Thyroid gland (tissue), 4 donors: ENCODE results near the gene ERBB3. TPM values are rescaled to one million over a fixed set of nuclear protein-coding genes. Genes with fewer than 3 reads are reported as not detected.
A peak's percentile ranks its signal among the peaks of the same experiment; 100 is the strongest.

Experiments
- DNase-seq, 2 donors: peaks; one replicate each; pipeline ENCODE4 v3.0.0-alpha.2; 2019
- H3K27ac ChIP-seq, 3 donors: fragments of 200-600 bp; sonication (generic); 1 replicate in 2 of 3; 2 replicates in 1 of 3; pipeline ENCODE4 v1.5.1; 2016 to 2019; ENCODE audit warnings: mild to moderate bottlenecking in 1 of 3, moderate library complexity in 1 of 3
- H3K27me3 ChIP-seq: fragments of 200-600 bp; sonication (generic); one replicate; pipeline ENCODE4 v1.5.1; 2019
- H3K36me3 ChIP-seq, 2 donors: fragments of 200-600 bp; sonication (generic); one replicate each; pipeline ENCODE4 v1.5.1; 2016 to 2019
- H3K4me1 ChIP-seq, 2 donors: fragments of 200-600 bp; sonication (generic); one replicate each; pipeline ENCODE4 v1.5.1; 2017 to 2019
- H3K4me3 ChIP-seq, 3 donors: fragments of 200-600 bp; sonication (generic); replicated peaks in 1 of 3; 1 replicate in 2 of 3; 2 replicates in 1 of 3; pipeline ENCODE4 v1.5.1; 2016; ENCODE audit warnings: mild to moderate bottlenecking in 1 of 3
- H3K9me3 ChIP-seq: fragments of 200-600 bp; sonication (generic); one replicate; pipeline ENCODE4 v1.5.1; 2017
- POLR2A ChIP-seq, 2 donors: fragments of 450-650 bp; IDR thresholded peaks; one replicate each; pipeline ENCODE4 v1.6.1; 2017; ENCODE audit warnings: antibody characterized with exemption in 2 of 2, mild to moderate bottlenecking in 2 of 2, moderate library complexity in 1 of 2
- WGBS, 2 donors: methylation state at CpG; one replicate each; pipeline ENCODE4 v1.1.5; 2017; 5-methylcytosine and 5-hydroxymethylcytosine counted together
- intact Hi-C: fragments of 100-400 bp; cut with DNase I; formaldehyde crosslinking; loops from one replicate; pipeline ENCODE4 v1.15.1; 2023
- total RNA-seq, 4 donors: library from RNA; depleted of rRNA; stranded (reverse); fragments of >200 nt; gene quantifications; one replicate each; pipeline ENCODE4 v1.2.3, GENCODE V29; 2016
- TF ChIP-seq, protein P1 (sequence below), 6 experiments: fragments of 200-600 bp in 3 of 6; fragments of 450-650 bp in 3 of 6; sonication (generic) in 3 of 6; IDR thresholded peaks; one replicate each; pipeline ENCODE4 v1.5.1; 2016 to 2019; ENCODE audit warnings: antibody characterized with exemption in 6 of 6, mild to moderate bottlenecking in 2 of 6, inconsistent platforms in 1 of 6, moderate library complexity in 1 of 6

ERBB3 gene
- total RNA-seq, 4 donors from 2014 or later: 14.7 to 30.0 (median 20.4) TPM

DNA sequence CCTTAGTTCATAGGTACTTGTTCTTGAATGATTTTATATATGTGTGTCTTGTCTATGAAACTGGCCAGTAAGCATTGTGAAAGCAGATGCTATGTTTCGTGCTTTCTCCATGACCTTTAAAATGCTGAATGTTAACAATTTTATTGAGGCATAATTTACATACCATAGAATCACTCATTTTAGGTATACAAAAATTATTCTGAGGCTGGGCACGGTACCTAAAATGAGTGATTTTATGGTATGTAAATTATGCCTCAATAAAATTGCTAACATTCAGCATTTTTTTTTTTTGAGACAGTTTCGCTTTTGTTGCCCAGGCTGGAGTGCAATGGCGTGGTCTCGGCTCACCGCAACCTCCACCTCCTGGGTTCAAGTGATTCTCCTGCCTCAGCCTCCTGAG, 54.9 kb downstream of the ERBB3 start:
- intact Hi-C loops: no loop called here
- Histone ChIP-seq H3K4me3 (no peak overlapping the region), H3K27me3 (no peaks in the 10 kb centered on the region), H3K27ac (no peak overlapping the region), H3K36me3 (peaks cover 42 to 58% of the 10 kb centered on the region in 2 donors), H3K4me1 (peaks cover 0 to 6% of the 10 kb centered on the region in 2 donors), H3K9me3 (no peaks in the 10 kb centered on the region)
- no peak for DNase-seq
- no peak for TF ChIP-seq POLR2A (IDR thresholded peaks at IDR 0.05)
- 97 to 98% methylated on average over 6 of the region's 6 CpGs for WGBS, 2 donors

DNA sequence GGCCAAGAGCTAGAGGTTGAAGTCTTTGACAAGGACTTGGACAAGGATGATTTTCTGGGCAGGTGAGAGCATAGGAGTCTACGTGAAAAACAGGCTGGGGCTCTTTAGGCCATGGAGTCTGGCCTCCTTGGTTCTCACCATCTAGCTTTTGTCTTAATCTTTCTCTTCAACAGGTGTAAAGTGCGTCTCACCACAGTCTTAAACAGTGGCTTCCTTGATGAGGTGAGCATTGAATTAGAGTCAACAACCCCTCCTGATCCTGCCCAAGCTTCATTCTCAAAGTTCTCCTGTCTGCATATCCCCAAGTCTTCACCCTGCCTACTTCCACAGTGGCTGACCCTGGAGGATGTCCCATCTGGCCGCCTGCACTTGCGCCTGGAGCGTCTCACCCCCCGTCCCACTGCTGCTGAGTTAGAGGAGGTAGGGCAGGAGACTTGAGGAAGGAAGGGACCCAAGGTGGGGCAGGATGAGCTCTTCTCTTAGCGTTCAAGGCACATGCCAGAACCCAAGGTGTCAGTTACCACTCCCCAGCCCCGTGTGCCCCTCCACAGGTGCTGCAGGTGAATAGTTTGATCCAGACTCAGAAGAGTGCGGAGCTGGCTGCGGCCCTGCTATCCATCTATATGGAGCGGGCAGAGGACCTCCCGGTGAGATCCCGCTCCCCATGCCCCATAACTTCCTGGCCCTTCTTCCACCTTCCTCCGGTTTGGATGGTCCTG, 58.0 kb downstream of the ERBB3 start:
- H3K4me3 ChIP-seq: no peak overlapping the region
- H3K27ac ChIP-seq: no peak overlapping the region
- 92 to 93% methylated on average over 13 to 14 of the region's 14 CpGs for WGBS, 2 donors
- H3K27me3 ChIP-seq: no peaks in the 10 kb centered on the region
- TF ChIP-seq, protein P1, sequence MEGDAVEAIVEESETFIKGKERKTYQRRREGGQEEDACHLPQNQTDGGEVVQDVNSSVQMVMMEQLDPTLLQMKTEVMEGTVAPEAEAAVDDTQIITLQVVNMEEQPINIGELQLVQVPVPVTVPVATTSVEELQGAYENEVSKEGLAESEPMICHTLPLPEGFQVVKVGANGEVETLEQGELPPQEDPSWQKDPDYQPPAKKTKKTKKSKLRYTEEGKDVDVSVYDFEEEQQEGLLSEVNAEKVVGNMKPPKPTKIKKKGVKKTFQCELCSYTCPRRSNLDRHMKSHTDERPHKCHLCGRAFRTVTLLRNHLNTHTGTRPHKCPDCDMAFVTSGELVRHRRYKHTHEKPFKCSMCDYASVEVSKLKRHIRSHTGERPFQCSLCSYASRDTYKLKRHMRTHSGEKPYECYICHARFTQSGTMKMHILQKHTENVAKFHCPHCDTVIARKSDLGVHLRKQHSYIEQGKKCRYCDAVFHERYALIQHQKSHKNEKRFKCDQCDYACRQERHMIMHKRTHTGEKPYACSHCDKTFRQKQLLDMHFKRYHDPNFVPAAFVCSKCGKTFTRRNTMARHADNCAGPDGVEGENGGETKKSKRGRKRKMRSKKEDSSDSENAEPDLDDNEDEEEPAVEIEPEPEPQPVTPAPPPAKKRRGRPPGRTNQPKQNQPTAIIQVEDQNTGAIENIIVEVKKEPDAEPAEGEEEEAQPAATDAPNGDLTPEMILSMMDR (IDR thresholded peaks at IDR 0.05): no peak
- no peak for TF ChIP-seq POLR2A (IDR thresholded peaks at IDR 0.05)
- DNase-seq: no peak
- peaks cover 40 to 43% of the 10 kb centered on the region in 2 donors for H3K36me3 ChIP-seq
- no peaks in the 10 kb centered on the region for H3K9me3 ChIP-seq
- intact Hi-C loops: no loop called here
- H3K4me1 ChIP-seq: peaks cover 0 to 8% of the 10 kb centered on the region in 2 donors

DNA sequence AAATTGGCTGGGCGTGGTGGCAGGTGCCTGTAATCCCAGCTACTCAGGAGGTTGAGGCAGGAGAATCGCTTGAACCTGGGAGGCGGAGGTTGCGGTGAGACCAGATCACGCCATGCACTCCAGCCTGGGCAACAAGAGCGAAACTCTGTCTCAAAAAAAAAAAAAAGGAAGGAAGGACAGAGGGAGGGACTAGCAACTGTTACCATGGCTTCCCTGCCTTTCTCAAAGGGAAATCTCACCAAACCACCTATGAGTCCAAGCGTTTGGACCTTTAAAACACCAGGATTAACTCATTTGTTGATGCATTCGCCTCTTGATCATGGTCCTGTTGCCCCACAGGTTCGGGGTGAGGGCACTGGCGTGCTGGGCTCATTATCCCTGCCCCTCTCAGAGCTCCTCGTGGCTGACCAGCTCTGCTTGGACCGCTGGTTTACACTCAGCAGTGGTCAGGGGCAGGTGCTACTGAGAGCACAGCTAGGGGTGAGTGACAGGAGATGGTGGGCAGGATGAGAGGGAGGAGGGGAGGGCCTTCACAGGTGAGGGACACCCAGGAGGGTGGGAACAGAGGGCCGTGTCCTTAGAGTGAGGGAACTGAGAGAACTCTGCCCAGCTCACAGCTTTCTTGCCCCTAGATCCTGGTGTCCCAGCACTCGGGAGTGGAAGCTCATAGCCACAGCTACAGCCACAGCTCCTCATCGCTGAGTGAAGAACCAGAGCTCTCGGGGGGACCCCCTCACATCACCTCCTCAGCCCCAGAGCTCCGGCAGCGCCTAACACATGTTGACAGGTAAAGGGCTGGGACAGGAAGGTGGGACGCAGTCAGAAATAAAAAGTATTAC, 62.2 kb downstream of the ERBB3 start:
- intact Hi-C loops: no loop called here
- Histone ChIP-seq H3K27me3 (no peaks in the 10 kb centered on the region), H3K36me3 (peaks cover 36 to 53% of the 10 kb centered on the region in 2 donors), H3K4me3 (no peak overlapping the region), H3K27ac (no peak overlapping the region), H3K4me1 (peaks cover 4 to 19% of the 10 kb centered on the region in 2 donors), H3K9me3 (no peaks in the 10 kb centered on the region)
- TF ChIP-seq, protein P1 (IDR thresholded peaks at IDR 0.05): no peak
- TF ChIP-seq POLR2A (IDR thresholded peaks at IDR 0.05): no peak
- WGBS, 2 donors: 92% methylated on average over 19 of the region's 19 CpGs
- DNase-seq: no peak

DNA sequence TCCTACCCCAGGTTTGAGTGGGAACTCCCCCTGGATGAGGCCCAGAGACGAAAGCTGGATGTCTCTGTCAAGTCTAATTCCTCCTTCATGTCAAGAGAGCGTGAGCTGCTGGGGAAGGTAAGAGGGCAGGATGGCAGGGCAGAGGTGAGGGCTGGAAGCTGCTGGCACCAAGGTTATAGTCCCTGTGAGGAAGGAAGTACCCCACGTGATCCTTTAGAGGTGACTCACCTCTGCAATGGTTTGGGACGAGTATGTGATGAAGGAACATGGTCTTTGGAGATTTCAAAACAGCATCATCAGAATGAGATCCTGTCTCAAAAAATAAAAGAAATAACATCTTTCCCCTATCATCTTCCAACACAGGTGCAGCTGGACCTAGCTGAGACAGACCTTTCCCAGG, 63.3 kb downstream of the ERBB3 start:
- Histone ChIP-seq H3K27ac (peak overlapping the region; percentile 6 to 63 (median 20)), H3K36me3 (peaks cover 26 to 43% of the 10 kb centered on the region in 2 donors)
- intact Hi-C loops: no loop called here

DNA sequence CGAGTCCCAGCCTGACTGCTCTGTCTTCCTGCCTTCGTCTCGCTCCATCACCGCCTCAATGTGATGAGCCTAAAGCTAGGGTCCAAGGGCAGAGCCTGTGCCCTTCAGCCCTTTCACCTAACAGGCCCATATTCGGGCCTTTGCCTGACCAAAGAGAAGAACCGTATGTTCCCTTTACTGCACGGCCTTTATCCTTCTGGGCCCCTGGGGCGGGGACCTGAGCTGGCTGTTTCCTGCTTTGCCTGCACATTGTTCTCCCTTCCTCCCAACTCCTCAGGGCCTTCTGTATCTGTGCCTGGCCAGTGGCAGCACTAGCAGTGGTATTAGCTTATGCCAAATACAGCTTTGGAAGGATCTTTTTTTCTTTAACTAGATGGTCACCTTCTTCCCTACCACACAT, 63.9 kb downstream of the ERBB3 start:
- Histone ChIP-seq H3K9me3 (no peaks in the 10 kb centered on the region), H3K27me3 (no peaks in the 10 kb centered on the region), H3K36me3 (peaks cover 19 to 39% of the 10 kb centered on the region in 2 donors), H3K4me1 (peaks cover 4 to 20% of the 10 kb centered on the region in 2 donors), H3K4me3 (no peak overlapping the region), H3K27ac (peak overlapping the region; percentile 6 to 63 (median 20))
- intact Hi-C loops: no loop called here
- WGBS, 2 donors: 81 to 82% methylated on average over 8 of the region's 8 CpGs
- peak in 1 of 2 donors; percentile 11 for DNase-seq
- TF ChIP-seq POLR2A (IDR thresholded peaks at IDR 0.05): no peak
- TF ChIP-seq, protein P1 (IDR thresholded peaks at IDR 0.05): no peak

More for the DNA sequence above, 63.3 kb downstream of the ERBB3 start:
- H3K4me1 ChIP-seq: peaks cover 4 to 20% of the 10 kb centered on the region in 2 donors
- no peak for DNase-seq
- no peak for TF ChIP-seq POLR2A (IDR thresholded peaks at IDR 0.05)
- no peak overlapping the region for H3K4me3 ChIP-seq
- H3K27me3 ChIP-seq: no peaks in the 10 kb centered on the region
- no peaks in the 10 kb centered on the region for H3K9me3 ChIP-seq
- 81 to 86% methylated on average over 4 of the region's 4 CpGs for WGBS, 2 donors
